B cell (primary cell): Measurements from ENCODE around the gene NT5C3A.

Experiments
- CTCF ChIP-seq: fragments of 200-600 bp; IDR thresholded peaks from one replicate; pipeline ENCODE4 v1.8.0; 2022; ENCODE audit warnings: antibody characterized with exemption, mild to moderate bottlenecking
- EZH2 ChIP-seq: IDR thresholded peaks from 2 replicates; pipeline ENCODE4 v1.6.1; 2012; ENCODE audit warnings: borderline replicate concordance, low read depth, mild to moderate bottlenecking, moderate library complexity, low read length; ENCODE audit not compliant: insufficient read depth, poor library complexity, severe bottlenecking

GRCh38 chr7:33089142-33089541 is 26.6 kb upstream of the NT5C3A start:
- TF ChIP-seq EZH2 (no peak), CTCF (no peak)
